Measurements from ENCODE around the gene ZNF280B.

- no peak for TF ChIP-seq CTCF (conservative IDR thresholded peaks at IDR 0.05)
- no peak for TF ChIP-seq EZH2 (IDR thresholded peaks at IDR 0.05; ENCODE audit: low read depth)
These were observed 48.0 kb upstream of the ZNF280B start for GRCh38 chr22:22556578-22556977.
